Brain microvascular endothelial cell (primary cell): ENCODE data around the gene TNS3.

Experiments used
- DNase-seq: peaks from one replicate; pipeline ENCODE4 v3.0.0-alpha.2; 2020
- H3K27ac ChIP-seq: fragments of 250-450 bp; sonication (Bioruptor Pico); 2 replicates; pipeline ENCODE4 v1.5.1; 2020; ENCODE audit warnings: mild to moderate bottlenecking, moderate library complexity
- H3K27me3 ChIP-seq: fragments of 250-450 bp; sonication (Bioruptor Pico); replicated peaks from 2 replicates; pipeline ENCODE4 v1.5.1; 2020; ENCODE audit warnings: mild to moderate bottlenecking
- H3K36me3 ChIP-seq: fragments of 250-450 bp; sonication (Bioruptor Pico); replicated peaks from 2 replicates; pipeline ENCODE4 v1.5.1; 2020; ENCODE audit warnings: mild to moderate bottlenecking
- H3K4me3 ChIP-seq: 2 replicates; pipeline ENCODE4 v1.5.1; 2011; ENCODE audit warnings: low read depth, mild to moderate bottlenecking, control low read depth, low read length, moderate library complexity
- in situ Hi-C: cut with HindIII; loops from 2 replicates; pipeline ENCODE4 v1.10.0; 2017; ENCODE audit warnings: low sequenced_read_pairs, low pct_ligation_motif_present
- TF ChIP-seq, protein P1 (sequence below): IDR thresholded peaks from 2 replicates; pipeline ENCODE4 v1.5.1; 2011; ENCODE audit warnings: low read depth, mild to moderate bottlenecking, moderate library complexity, low read length, control low read depth, inconsistent platforms; ENCODE audit errors: missing control alignments

Gene TNS3

DNA sequence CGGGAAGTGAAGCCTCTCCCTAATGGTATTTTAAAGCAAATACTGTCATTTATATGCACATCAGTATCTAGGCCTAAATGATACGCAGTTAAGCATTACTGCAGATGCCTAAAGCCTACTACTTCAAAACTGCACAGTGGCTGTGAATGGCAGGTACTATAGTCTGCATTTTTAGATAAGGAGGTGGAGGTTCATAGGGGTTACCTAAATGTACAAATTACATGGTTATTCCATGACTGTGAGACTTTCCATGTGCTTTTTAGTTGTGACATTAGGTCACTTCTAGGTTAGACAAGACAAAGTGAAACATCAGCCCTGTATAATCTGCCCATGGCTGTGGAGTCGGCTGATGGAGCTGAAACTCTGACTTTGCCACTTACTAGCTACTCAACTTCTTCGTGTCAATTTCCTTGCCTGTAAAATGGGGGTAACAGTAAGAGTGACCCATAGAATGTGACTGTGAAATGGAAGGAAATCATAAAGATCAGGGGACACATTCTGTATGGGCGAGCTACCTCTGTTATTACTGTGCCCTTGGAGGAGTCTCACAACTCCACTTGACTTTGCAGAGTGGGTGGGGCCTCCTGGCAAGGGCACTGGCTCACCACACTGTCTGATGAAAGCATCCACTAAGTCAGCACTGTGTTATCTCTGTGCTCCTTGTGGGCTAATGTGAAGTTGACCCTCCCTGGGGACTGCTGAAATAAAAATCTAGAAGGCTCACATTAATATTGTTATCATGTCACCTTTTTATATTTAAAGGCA is 239.4 kb downstream of the TNS3 start:
- no peak overlapping the region for H3K27ac ChIP-seq
- no peaks in the 10 kb centered on the region for H3K27me3 ChIP-seq
- DNase-seq, result no peak
- H3K4me3 ChIP-seq, result no peak overlapping the region
- in situ Hi-C loops, result no loop called here
- peaks cover 29% of the 10 kb centered on the region for H3K36me3 ChIP-seq
- TF ChIP-seq, protein P1, sequence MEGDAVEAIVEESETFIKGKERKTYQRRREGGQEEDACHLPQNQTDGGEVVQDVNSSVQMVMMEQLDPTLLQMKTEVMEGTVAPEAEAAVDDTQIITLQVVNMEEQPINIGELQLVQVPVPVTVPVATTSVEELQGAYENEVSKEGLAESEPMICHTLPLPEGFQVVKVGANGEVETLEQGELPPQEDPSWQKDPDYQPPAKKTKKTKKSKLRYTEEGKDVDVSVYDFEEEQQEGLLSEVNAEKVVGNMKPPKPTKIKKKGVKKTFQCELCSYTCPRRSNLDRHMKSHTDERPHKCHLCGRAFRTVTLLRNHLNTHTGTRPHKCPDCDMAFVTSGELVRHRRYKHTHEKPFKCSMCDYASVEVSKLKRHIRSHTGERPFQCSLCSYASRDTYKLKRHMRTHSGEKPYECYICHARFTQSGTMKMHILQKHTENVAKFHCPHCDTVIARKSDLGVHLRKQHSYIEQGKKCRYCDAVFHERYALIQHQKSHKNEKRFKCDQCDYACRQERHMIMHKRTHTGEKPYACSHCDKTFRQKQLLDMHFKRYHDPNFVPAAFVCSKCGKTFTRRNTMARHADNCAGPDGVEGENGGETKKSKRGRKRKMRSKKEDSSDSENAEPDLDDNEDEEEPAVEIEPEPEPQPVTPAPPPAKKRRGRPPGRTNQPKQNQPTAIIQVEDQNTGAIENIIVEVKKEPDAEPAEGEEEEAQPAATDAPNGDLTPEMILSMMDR, result no peak

DNA sequence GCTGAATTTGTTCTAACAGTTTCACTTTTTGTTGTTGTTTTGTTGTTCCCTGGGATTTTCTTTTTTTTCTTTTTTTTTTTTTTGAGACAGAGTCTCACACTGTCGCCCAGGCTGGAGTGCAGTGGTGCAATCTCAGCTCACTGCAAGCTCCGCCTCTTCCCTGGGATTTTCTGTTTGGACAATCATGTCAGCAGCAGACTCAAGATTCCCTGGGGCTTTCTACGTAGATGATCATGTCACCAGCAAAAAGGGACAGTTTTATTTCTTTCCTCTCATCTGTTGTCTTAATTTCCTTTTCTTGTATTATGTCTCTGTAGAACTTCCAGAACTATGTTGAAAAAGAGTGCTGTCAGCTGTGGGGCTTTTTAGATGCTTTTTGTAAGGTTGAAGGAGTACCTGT is 241.4 kb downstream of the TNS3 start:
- in situ Hi-C loops, result no loop called here
- no peak overlapping the region for H3K27ac ChIP-seq
- no peak overlapping the region for H3K4me3 ChIP-seq
- TF ChIP-seq, protein P1, result no peak
- H3K36me3 ChIP-seq, result peaks cover 26% of the 10 kb centered on the region
- no peaks in the 10 kb centered on the region for H3K27me3 ChIP-seq
- no peak for DNase-seq

DNA sequence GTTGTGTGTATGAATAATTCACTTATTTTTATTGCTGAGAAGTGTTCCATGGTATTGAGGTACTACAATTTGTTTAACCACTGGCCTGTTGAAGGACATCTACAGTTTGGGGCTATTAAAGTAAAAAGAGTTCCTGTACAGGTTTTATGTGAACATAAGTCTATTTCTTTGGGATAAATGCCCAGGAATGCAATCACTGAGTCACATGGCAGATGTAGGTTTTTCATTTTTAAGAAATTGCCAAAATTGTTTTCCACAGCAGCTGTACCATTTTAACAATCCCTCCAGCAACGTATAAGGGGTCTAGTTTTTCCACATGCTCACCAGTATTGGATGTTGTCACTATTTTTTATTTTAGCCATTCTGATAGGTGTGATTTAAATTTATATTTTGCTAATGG is 243.9 kb downstream of the TNS3 start:
- in situ Hi-C loops, result no loop called here
- H3K27ac ChIP-seq, result no peak overlapping the region
- H3K36me3 ChIP-seq, result peaks cover 8% of the 10 kb centered on the region
- no peak overlapping the region for H3K4me3 ChIP-seq
- TF ChIP-seq, protein P1, result no peak
- no peaks in the 10 kb centered on the region for H3K27me3 ChIP-seq
- DNase-seq, result no peak

DNA sequence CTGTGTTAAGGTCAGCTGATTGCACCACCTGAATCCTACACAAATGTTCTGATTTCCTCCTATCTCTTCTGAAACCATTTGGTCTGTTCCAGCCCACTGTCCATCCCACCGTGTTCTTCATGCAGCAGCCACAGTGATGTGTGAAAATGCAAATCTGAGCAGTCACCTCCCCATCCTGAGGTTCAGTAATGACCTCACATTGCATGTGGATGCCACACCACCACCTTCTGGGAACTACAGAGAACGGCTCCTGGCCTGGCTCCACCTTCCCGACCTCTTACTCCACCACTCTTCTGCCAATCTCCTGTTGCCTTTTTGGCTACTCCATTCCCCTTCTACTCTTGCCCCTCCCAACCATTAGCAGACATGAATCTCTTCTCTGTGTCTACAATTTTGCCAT is 244.4 kb downstream of the TNS3 start:
- Histone ChIP-seq H3K4me3 (no peak overlapping the region), H3K36me3 (peaks cover 3% of the 10 kb centered on the region), H3K27ac (no peak overlapping the region), H3K27me3 (no peaks in the 10 kb centered on the region)
- DNase-seq, result no peak
- TF ChIP-seq, protein P1, result peak; percentile 16
- in situ Hi-C loops, result no loop called here

DNA sequence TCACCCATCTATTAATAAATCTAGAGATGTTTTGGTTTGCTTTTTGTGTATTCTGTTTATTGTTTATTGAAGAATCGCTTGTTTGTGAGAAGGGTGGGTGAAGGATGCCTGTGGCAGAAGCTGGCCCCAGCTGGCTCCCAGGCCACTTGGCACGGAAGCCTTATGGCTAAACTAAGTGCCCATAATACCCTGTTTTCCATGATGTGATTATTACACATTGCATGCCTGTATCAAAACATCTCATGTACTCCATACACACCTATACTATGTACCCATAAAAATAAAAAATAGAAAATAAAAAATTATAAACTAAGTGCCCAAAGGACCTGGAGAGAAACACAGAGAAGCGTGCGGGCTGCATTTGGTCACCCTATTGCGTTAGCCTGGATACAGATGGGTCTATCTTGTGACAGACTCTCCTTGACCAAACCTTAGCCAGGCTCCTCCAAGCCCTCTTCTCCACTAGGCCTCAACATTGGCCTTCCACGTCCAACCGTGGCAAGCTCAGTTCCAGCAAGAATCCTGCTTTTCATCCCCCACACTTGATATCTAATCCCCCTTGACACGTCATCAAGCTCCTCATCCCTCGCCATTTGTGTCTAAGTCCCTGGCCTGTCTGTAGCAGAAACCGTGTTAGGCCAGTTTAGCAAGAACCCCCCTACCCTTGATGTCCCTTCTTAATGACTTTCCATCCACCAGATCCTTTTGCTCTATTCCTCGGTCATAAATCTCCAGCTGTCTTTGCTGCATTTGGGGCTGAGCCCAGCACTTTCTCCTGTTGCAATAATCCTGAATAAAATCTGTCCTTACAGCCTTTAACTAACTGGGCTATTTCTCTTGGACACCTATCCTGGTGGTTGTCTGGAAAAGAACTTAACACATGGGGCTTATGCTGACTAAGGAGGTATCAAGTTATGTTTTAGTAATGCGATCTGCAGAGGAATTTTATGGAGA is 245.2 kb downstream of the TNS3 start:
- in situ Hi-C loops, result no loop called here
- TF ChIP-seq, protein P1, result no peak
- no peaks in the 10 kb centered on the region for H3K36me3 ChIP-seq

More for the DNA sequence above, 245.2 kb downstream of the TNS3 start:
- Histone ChIP-seq H3K4me3 (no peak overlapping the region), H3K27me3 (no peaks in the 10 kb centered on the region), H3K27ac (no peak overlapping the region)
- no peak for DNase-seq
